Hepatocyte (in vitro differentiated cells): ENCODE data around the gene PLBD2. TPM values are rescaled to one million over a fixed set of nuclear protein-coding genes. Genes with fewer than 3 reads are reported as not detected.

Experiments
- DNase-seq: peaks from one replicate; pipeline ENCODE4 v3.0.0-alpha.2; 2016; ENCODE audit warnings: low spot score
- H2AFZ ChIP-seq: fragments of 200-600 bp; sonication (generic); 2 replicates; pipeline ENCODE4 v1.6.0; 2016; ENCODE audit warnings: antibody characterized with exemption, mild to moderate bottlenecking
- H3K27ac ChIP-seq: fragments of 200-600 bp; sonication (generic); 2 replicates; pipeline ENCODE4 v1.5.1; 2016; ENCODE audit warnings: mild to moderate bottlenecking
- H3K27me3 ChIP-seq: fragments of 200-600 bp; sonication (generic); 2 replicates; pipeline ENCODE4 v1.6.1; 2016
- H3K36me3 ChIP-seq: fragments of 200-600 bp; sonication (generic); replicated peaks from 2 replicates; pipeline ENCODE4 v1.5.1; 2016; ENCODE audit warnings: low read depth; ENCODE audit not compliant: insufficient read depth
- H3K4me1 ChIP-seq: fragments of 200-600 bp; sonication (generic); 2 replicates; pipeline ENCODE4 v1.5.1; 2016; ENCODE audit warnings: mild to moderate bottlenecking, moderate library complexity; ENCODE audit not compliant: insufficient read depth
- H3K4me2 ChIP-seq: fragments of 200-600 bp; sonication (generic); 2 replicates; pipeline ENCODE4 v1.6.0; 2016
- H3K4me3 ChIP-seq: fragments of 200-600 bp; sonication (generic); 2 replicates; pipeline ENCODE4 v1.5.1; 2016; ENCODE audit warnings: mild to moderate bottlenecking
- H3K79me2 ChIP-seq: fragments of 200-600 bp; sonication (generic); 2 replicates; pipeline ENCODE4 v1.6.0; 2017; ENCODE audit warnings: mild to moderate bottlenecking
- H3K9me2 ChIP-seq: fragments of 200-600 bp; sonication (generic); replicated peaks from 2 replicates; pipeline ENCODE4 v1.6.0; 2017; ENCODE audit warnings: mild to moderate bottlenecking; ENCODE audit not compliant: insufficient read depth
- H3K9me3 ChIP-seq: fragments of 200-600 bp; sonication (generic); 2 replicates; pipeline ENCODE4 v1.5.1; 2016; ENCODE audit warnings: low read depth, mild to moderate bottlenecking
- H4K20me1 ChIP-seq: fragments of 200-600 bp; sonication (generic); 2 replicates; pipeline ENCODE4 v1.6.0; 2016; ENCODE audit warnings: mild to moderate bottlenecking; ENCODE audit not compliant: insufficient read depth, poor library complexity, severe bottlenecking
- CTCF ChIP-seq: fragments of 200-600 bp; sonication (generic); IDR thresholded peaks from 2 replicates; pipeline ENCODE4 v1.5.1; 2016; ENCODE audit warnings: antibody characterized with exemption, mild to moderate bottlenecking; ENCODE audit not compliant: poor library complexity
- EZH2 ChIP-seq: fragments of 200-600 bp; sonication (generic); IDR thresholded peaks from 2 replicates; pipeline ENCODE4 v1.6.1; 2016; ENCODE audit warnings: antibody characterized with exemption, mild to moderate bottlenecking, borderline replicate concordance
- EZH2phosphoT487 ChIP-seq: fragments of 200-600 bp; sonication (generic); IDR thresholded peaks from one replicate; pipeline ENCODE4 v1.6.1; 2018; ENCODE audit warnings: antibody characterized with exemption, mild to moderate bottlenecking, low read depth, moderate library complexity; ENCODE audit not compliant: unreplicated experiment, severe bottlenecking
- WGBS: methylation state at CpG from one replicate; pipeline ENCODE4 v1.1.6; 2016; ENCODE audit warnings: low lambda C conversion rate; ENCODE audit errors: missing lambda C conversion rate; 5-methylcytosine and 5-hydroxymethylcytosine counted together
- polyA plus RNA-seq: library from polyadenylated mRNA; unstranded; fragments of >200 nt; fragmentation: Nextera tagmentation; extraction: Ambion mirVana; gene quantifications from 2 replicates; pipeline ENCODE4 v1.2.1, GENCODE V29; 2016
- total RNA-seq: library from RNA; depleted of rRNA; stranded (reverse); fragments of >200 nt; gene quantifications from 2 replicates; pipeline ENCODE4 v1.2.3, GENCODE V29; 2014

The PLBD2 gene
- total and polyA plus RNA-seq, 2 experiments from 2014 or later, result 32.5 to 47.6 TPM

GRCh38 chr12:113436586-113436985, 78.2 kb downstream of the PLBD2 start:
- peaks cover 3% of the 10 kb centered on the region for H3K4me1 ChIP-seq
- DNase-seq, result no peak
- no peak overlapping the region for H2AFZ ChIP-seq
- H3K79me2 ChIP-seq, result no peaks in the 10 kb centered on the region
- TF ChIP-seq EZH2phosphoT487, result no peak
- no peak for TF ChIP-seq EZH2
- TF ChIP-seq CTCF, result no peak
- H3K9me2 ChIP-seq, result no peaks in the 10 kb centered on the region
- H4K20me1 ChIP-seq, result no peaks in the 10 kb centered on the region
- H3K27ac ChIP-seq, result no peak overlapping the region
- WGBS, result 82% methylated on average over 6 of the region's 6 CpGs
- H3K36me3 ChIP-seq, result no peaks in the 10 kb centered on the region
- H3K9me3 ChIP-seq, result no peaks in the 10 kb centered on the region
- no peak overlapping the region for H3K4me2 ChIP-seq
- H3K27me3 ChIP-seq, result peaks cover 4% of the 10 kb centered on the region
- no peak overlapping the region for H3K4me3 ChIP-seq

- no peaks in the 10 kb centered on the region for H3K9me3 ChIP-seq
- H3K9me2 ChIP-seq, result no peaks in the 10 kb centered on the region
- no peak for DNase-seq
- no peak overlapping the region for H3K27ac ChIP-seq
- no peak for TF ChIP-seq EZH2
- H3K4me1 ChIP-seq, result peaks cover 4% of the 10 kb centered on the region
- no peak overlapping the region for H3K4me3 ChIP-seq
- H3K27me3 ChIP-seq, result peaks cover 4% of the 10 kb centered on the region
- no peaks in the 10 kb centered on the region for H4K20me1 ChIP-seq
- no peak overlapping the region for H2AFZ ChIP-seq
- H3K36me3 ChIP-seq, result no peaks in the 10 kb centered on the region
- 91% methylated on average over 6 of the region's 6 CpGs for WGBS
- H3K79me2 ChIP-seq, result no peaks in the 10 kb centered on the region
- no peak overlapping the region for H3K4me2 ChIP-seq
Observed at GRCh38 chr12:113436993-113437728, 78.8 kb downstream of the PLBD2 start.

- Histone ChIP-seq H3K27me3 (peaks cover 4% of the 10 kb centered on the region), H4K20me1 (no peaks in the 10 kb centered on the region), H3K9me3 (no peaks in the 10 kb centered on the region), H3K9me2 (no peaks in the 10 kb centered on the region), H2AFZ (no peak overlapping the region), H3K27ac (no peak overlapping the region), H3K79me2 (no peaks in the 10 kb centered on the region), H3K4me1 (peaks cover 4% of the 10 kb centered on the region), H3K4me2 (no peak overlapping the region), H3K36me3 (no peaks in the 10 kb centered on the region), H3K4me3 (no peak overlapping the region)
- 82% methylated on average over 9 of the region's 9 CpGs for whole genome bisulfite sequencing
- TF ChIP-seq EZH2 (no peak), EZH2phosphoT487 (no peak), CTCF (no peak)
- DNase-seq, result no peak
Observed at GRCh38 chr12:113437729-113438100, 79.3 kb downstream of the PLBD2 start.

- no peak for DNase-seq
- no peak overlapping the region for H3K27ac ChIP-seq
- H3K9me2 ChIP-seq, result no peaks in the 10 kb centered on the region
- no peak overlapping the region for H2AFZ ChIP-seq
- H3K4me2 ChIP-seq, result no peak overlapping the region
- H3K79me2 ChIP-seq, result no peaks in the 10 kb centered on the region
- no peaks in the 10 kb centered on the region for H3K9me3 ChIP-seq
- 88% methylated on average over 4 of the region's 4 CpGs for WGBS
- H3K36me3 ChIP-seq, result no peaks in the 10 kb centered on the region
- TF ChIP-seq CTCF, result no peak
- no peak for TF ChIP-seq EZH2phosphoT487
- no peak for TF ChIP-seq EZH2
- H3K27me3 ChIP-seq, result peaks cover 8% of the 10 kb centered on the region
- peaks cover 4% of the 10 kb centered on the region for H3K4me1 ChIP-seq
- no peaks in the 10 kb centered on the region for H4K20me1 ChIP-seq
- H3K4me3 ChIP-seq, result no peak overlapping the region
Observed at GRCh38 chr12:113438523-113439300, 80.3 kb downstream of the PLBD2 start.
